Measurements from ENCODE around the gene IFNA16. TPM values are rescaled to one million over a fixed set of nuclear protein-coding genes. Genes with fewer than 3 reads are reported as not detected.
"Not testable (repeated sequence)": the region's sequence is repeated elsewhere in the genome, so short reads cannot be mapped to it uniquely, and the experiment has no call there.

IFNA16 gene
- total RNA-seq, result not detected in 2 replicates

DNA sequence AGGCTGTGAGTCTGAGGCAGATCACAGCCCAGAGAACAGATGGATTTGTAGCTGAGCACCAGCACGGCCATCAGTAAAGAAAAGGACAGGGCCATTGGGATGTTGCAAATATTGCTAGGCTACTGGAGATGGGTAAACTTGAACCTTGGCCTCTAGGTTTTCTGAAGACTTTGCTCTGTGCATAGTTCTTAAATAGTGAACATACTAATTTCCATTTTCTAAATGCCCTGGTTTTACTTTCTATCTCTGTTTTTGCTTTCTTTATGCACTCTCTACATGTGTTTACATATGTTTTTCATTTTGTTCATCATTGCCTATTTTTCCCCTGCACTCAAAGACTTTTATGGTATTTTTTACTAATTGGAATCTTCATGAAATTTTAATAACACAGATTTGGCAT lies at the start of gene IFNA16:
TSS of gene IFNA16 (minus strand) at position 101 of the 400 bp plus-strand sequence. CDS start at position 95, 6 bp downstream.
- not testable (repeated sequence) for DNase-seq (ENCODE audit: low read depth, low spot score)

DNA sequence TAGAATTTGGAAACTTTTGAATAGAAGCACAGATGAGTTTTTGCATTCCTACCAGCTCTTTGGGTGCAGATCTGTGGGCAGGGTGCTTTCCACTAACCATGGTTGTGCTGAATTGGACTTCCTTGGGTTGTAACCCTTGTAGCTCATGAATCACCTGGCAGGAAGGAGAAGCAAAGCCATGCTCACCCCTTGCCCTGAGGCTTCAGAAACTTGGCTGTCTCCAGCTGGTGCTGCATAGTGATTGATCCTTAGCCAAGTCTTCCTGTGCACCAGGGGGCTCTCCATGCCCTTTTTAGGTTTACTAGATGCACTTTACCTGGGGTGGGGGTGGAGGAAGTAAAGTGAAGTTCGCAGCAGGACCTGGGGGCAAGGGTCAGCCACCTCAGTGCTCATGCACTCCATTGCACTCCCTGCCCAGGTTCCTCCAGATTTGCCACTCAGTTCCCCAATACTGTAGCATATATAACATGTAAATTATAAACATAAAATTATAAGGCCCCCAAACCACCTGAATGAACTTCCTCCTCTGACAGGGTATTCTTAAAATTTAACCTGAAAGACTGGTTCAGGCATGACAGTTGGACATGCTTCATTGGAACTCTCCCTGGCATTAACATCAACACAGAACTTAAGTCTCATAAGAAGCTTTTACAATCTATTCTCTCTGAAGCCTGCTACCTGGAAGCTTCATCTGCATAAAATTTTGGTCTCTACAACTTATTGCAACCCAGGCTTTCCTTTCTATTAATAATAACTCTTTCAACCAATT lies 48.5 kb upstream of the IFNA16 start:
- no peak for DNase-seq (ENCODE audit: low read depth, low spot score)

DNA sequence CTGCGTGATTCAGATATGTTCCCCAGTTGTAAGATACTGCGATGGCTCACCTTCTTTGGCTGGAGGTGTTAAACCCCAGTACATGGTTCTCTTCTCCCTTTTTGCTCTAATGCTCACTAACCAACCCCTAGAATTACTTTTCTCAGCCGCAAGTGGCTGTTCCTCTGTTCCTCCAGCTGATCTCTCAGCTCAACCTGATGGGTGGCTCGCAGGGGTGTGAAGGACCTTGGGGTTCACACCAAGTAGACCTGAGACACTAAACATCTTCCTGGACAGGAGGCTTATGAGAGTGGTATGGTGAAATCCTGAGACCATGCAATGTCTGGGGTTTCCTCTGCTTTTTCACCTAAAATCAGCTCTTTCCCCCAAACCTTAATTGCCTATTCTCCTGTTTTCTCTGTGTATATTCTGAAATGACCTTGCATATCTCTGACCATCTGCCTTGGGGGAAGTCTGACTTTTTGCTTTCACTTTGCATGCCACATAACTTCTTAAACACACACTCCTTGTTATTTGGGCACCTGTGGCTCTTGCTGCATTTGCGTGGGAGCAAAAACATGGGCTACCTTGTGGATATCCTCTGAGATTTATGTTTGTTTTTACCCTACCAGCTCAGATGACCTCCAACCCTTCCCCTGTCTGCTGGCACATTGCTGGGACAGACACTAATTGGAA lies 38.6 kb upstream of the IFNA16 start:
- DNase-seq (ENCODE audit: low read depth, low spot score), result no peak

DNA sequence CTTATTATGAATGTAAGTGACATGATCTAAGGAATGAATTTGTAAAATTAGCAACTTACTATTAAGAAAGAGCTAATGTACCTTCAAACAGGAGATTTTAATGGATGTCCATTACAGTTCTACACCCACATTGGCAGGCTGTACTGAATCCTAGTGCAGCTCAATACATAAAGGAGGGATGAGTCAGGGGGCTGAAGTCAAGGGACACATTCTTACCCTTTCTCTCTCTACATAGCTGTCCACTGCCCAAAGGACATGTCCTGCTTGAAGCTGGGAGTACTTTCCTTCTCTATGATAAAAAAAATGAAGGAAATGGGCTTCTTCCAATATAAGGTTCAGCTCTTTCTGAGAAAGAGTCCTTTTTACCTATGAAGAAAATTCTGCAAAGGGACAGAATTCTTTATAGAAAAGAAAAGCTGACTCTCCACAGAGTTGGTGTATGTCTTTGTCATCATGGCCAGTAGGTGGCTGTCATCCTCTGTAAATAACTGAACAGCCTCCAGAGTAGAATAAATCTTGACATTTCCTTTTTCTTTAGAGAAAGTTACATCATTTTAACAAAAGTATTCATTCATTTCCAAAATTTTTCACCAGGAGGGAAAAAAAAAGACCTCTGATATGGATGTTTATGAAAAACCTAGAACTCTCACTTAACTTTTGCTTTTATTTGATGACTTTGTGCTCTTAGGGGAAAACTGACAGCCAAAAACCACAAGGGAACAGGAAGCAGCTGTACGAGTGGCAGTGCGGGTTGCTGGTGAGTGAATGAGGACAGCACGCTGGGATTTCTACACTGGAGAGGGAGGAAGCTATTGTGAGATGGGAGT lies 35.8 kb upstream of the IFNA16 start:
- peak; percentile 41 for DNase-seq (ENCODE audit: low read depth, low spot score)

DNA sequence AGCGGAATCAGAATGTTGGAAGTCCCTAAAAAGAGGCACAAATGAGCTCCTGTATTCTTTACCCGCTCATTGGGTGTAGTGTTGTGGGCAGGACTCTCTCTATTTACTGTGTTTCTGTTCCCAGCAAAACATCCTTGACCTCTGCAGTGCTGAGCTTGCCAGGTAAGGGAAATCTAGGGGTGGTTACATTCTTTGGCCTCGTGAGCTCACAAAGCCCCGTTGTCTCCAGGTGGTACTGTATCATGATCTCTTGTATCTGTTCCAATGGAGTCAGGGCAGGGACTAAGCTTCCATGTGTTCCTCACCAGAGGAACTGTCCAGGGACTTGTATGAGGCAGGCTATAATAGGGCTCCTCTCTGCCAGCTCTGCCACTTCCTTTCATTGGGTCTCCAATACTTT lies 34.5 kb upstream of the IFNA16 start:
- DNase-seq (ENCODE audit: low read depth, low spot score), result no peak

DNA sequence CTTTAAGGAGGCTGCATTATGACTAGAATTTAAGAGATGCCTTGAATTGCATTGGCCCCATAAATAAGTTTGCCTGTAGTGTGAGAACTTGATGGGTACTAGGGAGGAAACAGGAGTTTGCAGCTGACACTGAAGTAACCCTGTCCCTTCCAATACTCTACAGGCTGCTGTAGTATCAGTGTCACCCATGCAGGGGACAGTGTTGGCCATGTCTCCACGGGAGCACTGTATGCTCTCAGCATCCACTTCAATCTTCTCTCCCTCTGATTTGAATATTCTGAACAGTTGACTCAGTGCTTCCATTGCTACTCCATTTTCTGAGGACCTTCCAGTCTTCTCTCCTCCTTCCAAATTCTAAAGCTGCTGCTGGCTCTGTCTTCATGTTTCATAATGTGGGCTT lies 34.1 kb upstream of the IFNA16 start:
- DNase-seq (ENCODE audit: low read depth, low spot score), result no peak

DNA sequence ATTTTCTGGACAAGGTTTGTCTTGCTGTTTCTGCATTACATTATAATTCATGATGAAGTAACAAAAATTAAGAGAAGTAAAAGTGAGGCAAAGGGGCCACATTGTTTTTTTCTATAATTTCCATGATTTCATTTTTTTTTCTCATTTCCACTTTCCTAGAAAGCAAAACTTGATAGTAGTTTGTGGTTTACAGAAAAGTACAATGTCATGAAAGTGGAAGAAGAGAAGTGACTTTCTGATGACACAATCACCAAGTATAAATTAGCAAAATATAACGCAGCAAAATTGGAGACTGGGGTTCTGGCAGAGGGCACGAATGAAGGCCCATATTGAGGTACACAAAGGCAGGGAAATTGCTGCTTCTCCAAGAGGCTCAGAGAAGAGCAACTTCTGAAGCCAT lies 27.7 kb upstream of the IFNA16 start:
- no peak for DNase-seq (ENCODE audit: low read depth, low spot score)

DNA sequence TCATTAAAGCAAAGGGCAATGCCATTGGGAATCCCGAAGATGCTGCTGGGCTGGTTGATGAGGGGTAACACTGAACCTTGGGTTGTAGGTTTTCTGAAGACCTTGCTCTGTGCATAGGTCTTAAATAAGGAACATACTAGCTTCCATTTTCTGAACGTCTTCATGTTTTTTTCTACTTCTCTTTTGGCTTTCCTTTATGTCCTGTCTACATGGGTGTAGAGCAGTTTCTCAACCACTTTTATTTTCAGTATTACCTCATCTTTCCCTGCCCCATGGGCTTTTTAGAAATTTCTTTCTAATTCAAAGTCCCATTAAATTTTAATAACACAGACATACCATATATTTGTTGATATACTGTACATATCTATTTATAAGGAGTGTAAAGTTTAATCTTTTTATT lies 22.8 kb upstream of the IFNA16 start, which contains the start of gene IFNA14:
TSS of gene IFNA14 (minus strand) at position 95 of the 400 bp plus-strand sequence. CDS start at position 25, 70 bp downstream.
- no peak for DNase-seq (ENCODE audit: low read depth, low spot score)

DNA sequence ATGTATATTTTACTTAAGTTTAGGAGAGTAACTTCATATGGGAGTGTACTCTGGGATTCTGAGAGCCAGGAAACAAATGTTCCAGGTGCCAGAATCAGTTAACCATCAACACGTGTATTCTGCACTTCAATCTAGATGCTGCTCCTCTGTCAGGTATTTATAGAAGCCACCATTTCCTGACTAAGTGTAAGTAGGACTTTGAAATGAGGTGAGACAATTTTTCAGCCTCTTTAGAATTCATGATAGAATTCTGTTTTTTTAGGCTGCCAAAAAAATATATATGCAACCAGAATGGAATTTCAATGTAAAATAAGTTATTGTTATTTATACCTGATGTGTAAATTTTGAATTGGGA lies 19.2 kb upstream of the IFNA16 start:
- not testable (repeated sequence) for DNase-seq (ENCODE audit: low read depth, low spot score)

DNA sequence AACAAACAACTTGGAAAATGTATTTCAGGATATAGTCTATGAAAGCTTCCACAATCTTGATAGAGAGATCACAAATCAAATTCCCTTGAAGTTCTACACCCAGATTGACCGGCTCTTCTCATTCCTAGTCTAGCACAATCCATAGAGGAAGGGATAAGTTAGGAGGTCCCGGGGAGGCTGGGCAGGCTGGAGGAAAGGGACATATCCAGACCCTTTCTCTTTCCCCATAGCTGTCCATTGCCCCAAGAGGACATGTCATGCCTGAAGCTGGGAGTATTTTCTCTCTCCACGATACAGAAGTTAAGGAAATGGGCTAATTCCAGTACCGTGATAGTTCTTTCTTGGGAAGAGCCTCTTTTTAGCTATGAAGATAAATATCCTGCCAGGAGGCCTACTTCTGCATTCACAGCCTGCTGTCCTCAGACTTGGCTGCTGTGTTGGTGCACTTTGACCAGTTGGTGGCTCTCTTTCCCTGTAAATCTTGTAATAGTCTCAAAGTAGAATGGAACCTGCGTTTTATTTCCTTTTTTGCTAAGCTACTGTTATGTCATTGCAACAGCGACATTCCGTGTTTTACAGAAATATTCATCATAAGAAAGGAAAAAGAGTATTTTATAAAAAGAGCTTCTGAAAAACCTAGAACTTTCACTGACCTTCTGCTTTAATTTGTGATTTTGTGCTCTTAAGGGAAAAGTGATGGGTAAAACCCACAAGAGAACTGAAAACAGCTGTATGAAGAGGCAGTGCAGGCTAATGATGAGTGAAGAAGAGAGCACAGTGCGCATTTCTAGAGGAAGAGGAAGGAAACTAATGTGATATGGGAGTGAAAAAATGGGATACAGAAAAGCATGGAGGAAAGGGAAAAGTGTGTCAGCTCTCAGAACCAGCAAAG lies 18.6 kb upstream of the IFNA16 start:
- DNase-seq (ENCODE audit: low read depth, low spot score), result not testable (repeated sequence)

DNA sequence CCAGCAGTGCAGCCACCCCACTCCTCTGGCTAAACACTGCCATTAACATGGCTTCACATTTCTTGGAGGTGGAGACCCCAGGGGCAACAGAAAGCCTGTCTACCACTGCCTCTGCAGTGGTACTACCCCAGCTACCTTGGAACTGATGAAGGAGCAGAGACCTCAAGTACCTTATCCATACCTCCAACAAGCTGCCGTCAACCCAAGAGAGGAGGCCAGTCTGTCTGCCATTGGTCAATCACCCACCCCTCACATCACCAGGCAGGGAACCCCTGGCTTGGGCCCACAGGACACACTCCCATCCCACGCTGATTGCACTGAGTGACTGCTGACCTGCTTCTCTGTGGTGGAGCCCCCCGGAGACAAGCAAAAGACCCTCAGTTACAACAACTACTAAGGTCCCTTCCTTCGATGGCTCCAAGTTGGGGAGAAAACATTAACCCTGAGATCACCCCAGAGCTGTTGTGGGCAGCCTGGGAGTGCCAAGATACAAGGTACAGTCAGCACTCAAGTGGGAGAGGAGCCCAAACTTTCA lies 17.1 kb upstream of the IFNA16 start:
- no peak for DNase-seq (ENCODE audit: low read depth, low spot score)

DNA sequence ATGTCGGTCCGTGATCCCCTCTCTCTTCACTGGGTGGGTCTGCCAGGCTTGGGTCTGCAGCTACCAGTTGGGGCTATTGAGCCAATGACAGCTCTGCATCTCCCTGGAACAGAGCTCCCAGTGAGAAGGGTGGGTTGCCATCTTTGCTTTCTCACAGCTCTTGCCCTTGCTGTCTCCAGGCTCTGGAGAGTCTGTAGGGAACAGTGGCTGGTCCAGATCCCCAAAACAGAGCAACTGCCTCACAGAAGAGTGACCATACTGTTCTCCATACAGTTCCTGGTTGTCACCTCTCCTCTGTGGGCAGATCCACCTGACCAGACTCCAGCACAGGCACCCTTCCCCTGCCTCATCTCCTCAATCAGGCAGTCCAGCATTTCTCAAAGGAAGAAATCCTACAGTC lies 16.1 kb upstream of the IFNA16 start:
- DNase-seq (ENCODE audit: low read depth, low spot score), result no peak

DNA sequence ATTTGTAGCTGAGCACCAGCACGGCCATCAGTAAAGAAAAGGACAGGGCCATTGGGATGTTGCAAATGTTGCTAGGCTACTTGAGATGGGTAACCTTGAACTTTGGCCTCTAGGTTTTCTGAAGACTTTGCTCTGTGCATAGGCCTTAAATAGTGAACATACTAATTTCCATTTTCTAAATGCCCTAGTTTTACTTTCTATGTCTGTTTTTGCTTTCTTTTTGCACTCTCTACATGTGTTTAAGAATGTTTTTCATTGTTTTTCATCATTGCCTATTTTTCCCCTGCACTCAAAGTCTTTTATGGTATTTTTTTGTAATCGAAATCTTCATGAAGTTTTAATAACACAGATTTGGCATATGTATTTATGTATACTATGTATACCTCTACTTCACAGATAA lies 11.0 kb upstream of the IFNA16 start, which contains the start of gene IFNA17:
TSS of gene IFNA17 (minus strand) at position 101 of the 400 bp plus-strand sequence. CDS start at position 52, 49 bp downstream.
- DNase-seq (ENCODE audit: low read depth, low spot score), result no peak

DNA sequence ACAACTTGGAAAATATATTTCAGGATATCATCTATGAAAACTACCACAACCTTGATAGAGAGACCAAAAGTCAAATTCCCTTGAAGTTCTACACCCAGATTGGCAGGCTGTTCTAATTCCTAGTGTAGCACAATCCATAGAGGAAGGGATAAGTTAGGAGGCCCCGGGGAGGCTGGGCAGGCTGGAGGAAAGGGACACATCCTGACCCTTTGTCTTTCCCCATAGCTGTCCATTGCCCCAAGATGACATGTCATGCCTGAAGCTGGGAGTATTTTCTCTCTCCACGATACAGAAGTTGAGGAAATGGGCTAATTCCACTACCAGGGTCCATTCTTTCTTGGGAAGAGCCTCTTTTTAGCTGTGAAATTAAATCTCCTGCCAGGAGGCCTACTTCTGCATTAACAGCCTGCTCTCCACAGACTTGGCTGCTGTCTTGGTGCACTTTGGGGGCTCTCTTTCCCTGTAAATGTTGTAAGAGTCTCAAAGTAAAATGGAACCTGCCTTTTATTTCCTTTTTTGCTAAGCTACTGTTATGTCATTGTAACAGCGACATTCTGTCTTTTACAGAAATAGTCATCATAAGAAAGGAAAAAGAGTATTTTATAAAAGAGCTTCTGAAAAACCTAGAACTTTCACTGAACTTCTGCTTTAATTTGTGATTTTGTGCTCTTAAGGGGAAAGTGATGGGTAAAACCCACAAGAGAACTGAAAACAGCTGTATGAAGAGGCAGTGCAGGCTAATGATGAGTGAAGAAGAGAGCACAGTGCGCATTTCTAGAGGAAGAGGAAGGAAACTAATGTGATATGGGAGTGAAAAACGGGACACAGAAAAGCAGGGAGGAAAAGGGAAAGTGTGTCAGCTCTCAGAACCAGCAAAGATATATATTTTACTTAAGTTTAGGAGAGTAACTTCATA lies 3.4 kb downstream of the IFNA16 start:
- not testable (repeated sequence) for DNase-seq (ENCODE audit: low read depth, low spot score)

DNA sequence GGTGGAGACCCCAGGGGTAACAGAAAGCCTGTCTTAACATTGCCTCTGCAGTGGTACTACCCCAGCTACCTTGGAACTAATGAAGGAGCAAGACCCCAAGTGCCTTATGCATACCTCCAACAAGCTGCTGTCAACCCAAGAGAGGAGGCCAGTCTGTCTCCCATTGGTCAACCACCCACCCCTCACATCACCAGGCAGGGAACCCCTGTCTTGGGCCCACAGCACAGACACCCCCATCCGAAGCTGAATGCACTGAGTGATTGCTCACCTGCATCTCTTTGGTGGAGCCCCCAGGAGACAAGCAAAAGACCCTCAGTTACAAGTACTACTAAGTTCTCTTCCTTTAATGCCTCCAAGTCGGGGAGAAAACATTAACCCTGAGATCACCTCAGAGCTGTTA lies 5.0 kb downstream of the IFNA16 start:
- DNase-seq (ENCODE audit: low read depth, low spot score), result not testable (repeated sequence)

DNA sequence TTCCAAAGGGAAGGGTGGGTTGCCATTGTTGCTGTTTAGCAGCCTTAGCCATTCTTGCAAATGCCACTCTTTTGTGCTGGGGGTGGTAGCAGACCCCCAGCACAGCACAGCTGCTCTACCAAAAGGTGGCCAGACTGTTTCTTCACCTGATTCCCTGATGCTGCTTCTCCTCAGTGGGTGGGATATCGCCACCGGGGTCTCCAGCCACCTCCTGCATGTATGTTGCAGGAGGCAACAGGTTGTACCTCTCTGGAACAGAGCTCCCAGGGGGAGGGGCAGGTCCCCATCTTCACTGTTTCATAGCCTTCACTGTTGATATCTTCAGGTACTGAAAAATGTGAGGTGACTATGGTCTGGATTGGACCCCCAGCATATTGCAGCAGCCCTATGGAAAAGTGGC lies 6.3 kb downstream of the IFNA16 start:
- DNase-seq (ENCODE audit: low read depth, low spot score), result not testable (repeated sequence)

DNA sequence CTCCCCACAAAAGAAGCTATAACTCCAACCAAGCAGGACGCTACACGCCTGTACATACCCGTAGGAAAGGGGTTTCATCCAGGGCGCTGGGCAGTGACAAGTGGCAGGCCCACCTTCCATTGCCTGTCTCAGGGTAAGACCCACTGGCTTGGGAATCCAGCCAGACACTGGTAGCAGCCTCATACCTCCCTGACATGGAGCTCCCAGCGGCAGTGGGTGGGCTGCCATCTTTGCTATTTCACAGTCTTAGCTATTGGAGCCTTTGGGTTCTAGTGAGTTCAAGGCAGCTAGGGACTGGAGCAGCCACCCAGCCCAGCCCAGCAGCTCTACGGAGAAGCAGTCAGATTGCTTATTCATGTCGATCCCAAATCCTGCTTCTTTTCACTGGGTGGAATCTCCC lies 6.8 kb downstream of the IFNA16 start:
- DNase-seq (ENCODE audit: low read depth, low spot score), result no peak

DNA sequence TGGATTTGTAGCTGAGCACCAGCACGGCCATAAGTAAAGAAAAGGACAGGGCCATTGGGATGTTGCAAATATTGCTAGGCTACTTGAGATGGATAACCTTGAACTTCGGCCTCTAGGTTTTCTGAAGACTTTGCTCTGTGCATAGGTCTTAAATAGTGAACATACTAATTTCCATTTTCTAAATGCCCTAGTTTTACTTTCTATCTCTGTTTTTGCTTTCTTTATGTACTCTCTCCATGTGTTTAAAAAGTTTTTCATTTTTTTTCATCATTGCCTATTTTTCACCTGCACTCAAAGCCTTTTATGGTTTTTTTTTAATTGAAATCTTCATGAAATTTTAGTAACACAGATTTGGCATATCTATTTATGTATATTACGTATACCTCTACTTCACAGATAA lies 10.1 kb downstream of the IFNA16 start, which contains the start of gene IFNA10:
TSS of gene IFNA10 (minus strand) at position 101 of the 400 bp plus-strand sequence. CDS start at position 55, 46 bp downstream.
- DNase-seq (ENCODE audit: low read depth, low spot score), result not testable (repeated sequence)

DNA sequence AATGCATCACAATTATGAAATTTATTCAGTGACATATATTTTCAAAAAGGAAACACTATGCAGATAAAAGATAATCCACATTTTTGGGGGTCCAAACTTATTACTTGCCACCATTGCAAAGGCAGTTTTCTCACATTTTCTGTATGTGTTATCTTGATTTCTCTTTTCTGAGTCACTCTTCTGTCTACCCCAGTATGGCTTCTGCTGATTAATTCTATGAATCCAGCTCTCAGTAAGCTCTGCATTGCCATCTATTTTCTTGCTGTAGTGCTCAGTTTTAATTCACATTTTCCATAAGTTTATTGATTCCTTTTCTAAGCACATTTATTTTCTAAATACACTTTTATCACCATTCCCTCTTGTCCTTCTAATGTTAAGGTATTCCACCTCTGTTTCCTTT lies 11.9 kb downstream of the IFNA16 start:
- no peak for DNase-seq (ENCODE audit: low read depth, low spot score)

Measured in pulmonary artery endothelial cell (primary cell).